Lung (tissue), 12 donors: ENCODE data around the gene TAS2R41. TPM values are rescaled to one million over a fixed set of nuclear protein-coding genes. Genes with fewer than 3 reads are reported as not detected.
"Not testable (repeated sequence)": the region's sequence is repeated elsewhere in the genome, so short reads cannot be mapped to it uniquely, and the experiment has no call there.

Source experiments
- ATAC-seq: fragments of 200-7000 bp; cut with Tn5 transposase; one replicate; pipeline ENCODE4 v1.9.1; 2020; ENCODE audit warnings: moderate number of reproducible peaks; ENCODE audit not compliant: insufficient read depth, low FRiP score
- DNase-seq, 3 donors: peaks; one replicate each; pipeline ENCODE4 v3.0.0-alpha.2; 2013 to 2017
- H3K27ac ChIP-seq, 2 donors: one replicate each; pipeline ENCODE4 v1.5.1; 2013; ENCODE audit warnings: mild to moderate bottlenecking in 2 of 2, moderate library complexity in 2 of 2, control low read depth in 1 of 2, inconsistent platforms in 1 of 2, low read depth in 1 of 2, low read length in 1 of 2
- H3K27me3 ChIP-seq, 3 donors: one replicate each; pipeline ENCODE4 v1.5.1; 2013; ENCODE audit warnings: low read length in 2 of 3; ENCODE audit not compliant: control insufficient read depth in 3 of 3, insufficient read depth in 3 of 3
- H3K36me3 ChIP-seq, 4 donors: one replicate each; pipeline ENCODE4 v1.5.1; 2013; ENCODE audit warnings: low read length in 4 of 4, mild to moderate bottlenecking in 1 of 4, moderate library complexity in 1 of 4; ENCODE audit not compliant: control insufficient read depth in 4 of 4, insufficient read depth in 4 of 4
- H3K4me1 ChIP-seq, 5 donors: one replicate each; pipeline ENCODE4 v1.5.1; 2013; ENCODE audit warnings: low read length in 5 of 5, mild to moderate bottlenecking in 2 of 5, moderate library complexity in 1 of 5; ENCODE audit not compliant: control insufficient read depth in 5 of 5, insufficient read depth in 5 of 5
- H3K4me3 ChIP-seq: one replicate; pipeline ENCODE4 v1.5.1; 2013; ENCODE audit warnings: mild to moderate bottlenecking, control low read depth, moderate library complexity
- H3K9ac ChIP-seq, 2 donors: one replicate each; pipeline ENCODE4 v1.5.1; 2013; ENCODE audit warnings: low read length in 2 of 2, control low read depth in 1 of 2; ENCODE audit not compliant: insufficient read depth in 1 of 2
- H3K9me3 ChIP-seq, 4 donors: one replicate each; pipeline ENCODE4 v1.5.1; 2013; ENCODE audit warnings: low read length in 3 of 4, mild to moderate bottlenecking in 1 of 4, moderate library complexity in 1 of 4; ENCODE audit not compliant: control insufficient read depth in 4 of 4, insufficient read depth in 3 of 4
- CTCF ChIP-seq: IDR thresholded peaks from 2 replicates; pipeline ENCODE4 v1.5.1; 2012; ENCODE audit warnings: mild to moderate bottlenecking; ENCODE audit errors: control extremely low read depth, extremely low read depth
- WGBS, 2 donors: extraction: QIAGEN DNeasy Blood & Tissue Kit; methylation state at CpG; one replicate each; pipeline ENCODE4 v1.1.7; 2013; 5-methylcytosine and 5-hydroxymethylcytosine counted together
- polyA plus RNA-seq, 2 donors: library from polyadenylated mRNA; stranded (reverse); fragments of 200-250 nt; gene quantifications; one replicate each; pipeline ENCODE4 v1.2.1, GENCODE V29; 2013
- total RNA-seq, 2 donors: library from RNA; depleted of rRNA in 1 of 2; stranded (reverse); fragments of >200 nt in 1 of 2; gene quantifications; one replicate each; pipeline ENCODE4 v1.2.1, GENCODE V29; 2014 to 2021
- donor health status: control.
- donor health status: control.
- donor health status: Bipolar disorder and iron deficiency.
- donor health status: healthy.
- donor health status: DM: yes; HTN: yes; CAD: no.

Gene TAS2R41
- total and polyA plus RNA-seq, 4 donors, result 0.77 TPM; not detected in 3

DNA sequence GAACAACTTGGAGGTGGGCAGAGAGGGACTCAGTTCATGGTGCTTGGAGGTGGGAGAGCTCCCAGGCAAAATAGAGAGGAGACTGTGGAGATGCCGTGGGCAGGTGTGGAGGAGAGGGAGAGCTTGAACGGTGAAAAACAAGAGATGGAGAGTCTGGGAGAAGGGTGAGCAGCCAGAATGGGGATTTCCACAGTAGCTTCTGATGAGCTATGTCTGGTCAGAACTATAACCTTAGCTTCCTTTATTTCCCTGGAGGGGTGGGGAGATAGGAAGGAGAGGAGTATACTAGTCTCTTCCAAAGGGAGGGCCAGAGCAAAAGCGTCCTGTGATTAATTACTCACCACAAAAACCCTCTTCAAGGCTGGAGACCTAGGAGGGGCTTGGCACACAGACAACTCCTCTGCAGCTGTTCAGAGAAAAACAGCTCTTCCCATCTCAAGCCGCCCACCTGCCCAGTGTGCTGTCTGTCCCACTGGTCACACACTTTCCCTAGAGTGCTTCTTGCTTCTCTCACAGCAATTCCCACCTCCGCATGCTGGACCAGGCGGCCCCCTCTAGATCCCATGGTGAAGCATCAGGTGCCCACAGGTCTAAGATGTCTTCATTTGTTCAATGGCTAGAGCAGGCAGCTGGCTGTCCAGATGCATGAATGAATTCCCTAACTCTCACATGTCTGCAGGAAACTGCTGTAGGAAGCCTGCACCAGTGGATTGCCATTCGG is 41.9 kb downstream of the TAS2R41 start:
- TF ChIP-seq CTCF, result no peak
- no peak for DNase-seq
- no peaks in the 10 kb centered on the region for H3K9me3 ChIP-seq
- WGBS, 2 donors, result 70 to 78% methylated on average over 7 of the region's 7 CpGs
- no peak overlapping the region for H3K9ac ChIP-seq
- peaks cover 0 to 5% (median 0%) of the 10 kb centered on the region in 5 donors for H3K4me1 ChIP-seq
- H3K36me3 ChIP-seq, result no peaks in the 10 kb centered on the region
- no peaks in the 10 kb centered on the region for H3K27me3 ChIP-seq
- H3K27ac ChIP-seq, result no peak overlapping the region
- no peak overlapping the region for H3K4me3 ChIP-seq
- no peak for ATAC-seq

DNA sequence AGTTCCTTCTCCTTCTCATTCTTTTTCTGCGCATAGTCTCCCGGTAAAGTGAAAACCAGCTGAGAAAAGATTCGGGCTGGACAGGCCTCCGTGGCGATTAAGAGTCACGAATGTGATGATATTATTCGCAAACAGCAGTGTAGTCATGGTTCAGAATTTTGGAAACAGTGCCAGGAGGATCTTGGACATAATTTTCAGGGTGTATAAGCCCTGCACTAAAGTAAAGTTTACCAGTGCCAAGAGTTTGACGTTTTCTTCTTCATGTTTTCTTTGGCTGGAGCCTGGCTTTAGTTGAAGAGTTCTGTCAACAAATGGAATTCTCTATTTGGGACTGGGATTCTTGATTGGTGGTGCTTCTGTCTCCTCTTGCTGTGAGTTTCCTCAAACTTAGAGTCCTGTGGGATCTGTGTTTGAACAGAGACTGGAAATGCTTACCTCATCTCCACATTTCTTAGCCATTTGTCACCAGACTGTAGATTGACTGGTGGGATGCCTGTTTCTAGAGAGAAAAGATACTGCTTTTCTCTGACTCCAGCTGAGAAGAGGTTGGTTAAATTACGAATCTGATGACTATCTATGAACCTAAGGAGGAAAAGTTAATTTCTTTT is 44.7 kb downstream of the TAS2R41 start:
- DNase-seq, H3K4me1 ChIP-seq, H3K9ac ChIP-seq, H3K27me3 ChIP-seq, H3K9me3 ChIP-seq, H3K4me3 ChIP-seq, H3K27ac ChIP-seq, H3K36me3 ChIP-seq, ATAC-seq: not testable (repeated sequence)
- no CpG with 5 or more reads among the region's 9 CpGs for WGBS, 2 donors

Other genes starting within 250 kb of the TAS2R41 start
- 100 to 1,000 TPM; 110 to 130 TPM for gene GSTK1, start 214.4 kb upstream of the TAS2R41 start, total RNA-seq
- gene GSTK1, start 214.4 kb upstream of the TAS2R41 start, polyA plus RNA-seq, result 100 to 1,000 TPM; 119 TPM
- 10 to 100 TPM; 12.2 to 26.9 TPM for gene TMEM139, start 192.9 kb upstream of the TAS2R41 start, total RNA-seq
- gene TMEM139, start 192.9 kb upstream of the TAS2R41 start, polyA plus RNA-seq, result 10 to 100 TPM in 1 of 2 donors, 1 to 10 TPM in 1; 8.4 to 31.8 TPM
- 10 to 100 TPM; 37.4 to 40.0 TPM for gene CASP2, start 189.5 kb upstream of the TAS2R41 start, total RNA-seq
- 1 to 10 TPM; 7.7 to 9.3 TPM for gene CASP2, start 189.5 kb upstream of the TAS2R41 start, polyA plus RNA-seq
- under 1 TPM in 1 of 2 donors, not detected in 1; 0.18 TPM for gene CLCN1, start 161.8 kb upstream of the TAS2R41 start, total RNA-seq
- gene CLCN1, start 161.8 kb upstream of the TAS2R41 start, polyA plus RNA-seq, result under 1 TPM in 1 of 2 donors, not detected in 1; 0.06 TPM
- 1 to 10 TPM in 1 of 2 donors, under 1 TPM in 1; 0.80 to 1.1 TPM for gene FAM131B, start 115.2 kb upstream of the TAS2R41 start, total RNA-seq
- under 1 TPM; 0.18 to 0.29 TPM for gene FAM131B, start 115.2 kb upstream of the TAS2R41 start, polyA plus RNA-seq
- 100 to 1,000 TPM; 100 to 310 TPM for gene ZYX, start 96.5 kb upstream of the TAS2R41 start, total RNA-seq
- gene ZYX, start 96.5 kb upstream of the TAS2R41 start, polyA plus RNA-seq, result 100 to 1,000 TPM in 1 of 2 donors, 10 to 100 TPM in 1; 98.9 to 266 TPM
- 10 to 100 TPM in 1 of 2 donors, 1 to 10 TPM in 1; 6.1 to 13.3 TPM for gene EPHA1, start 69.0 kb upstream of the TAS2R41 start, total RNA-seq
- gene EPHA1, start 69.0 kb upstream of the TAS2R41 start, polyA plus RNA-seq, result 1 to 10 TPM; 4.2 to 5.7 TPM
- gene TAS2R60, start 34.4 kb upstream of the TAS2R41 start, total RNA-seq, result 1 to 10 TPM in 1 of 2 donors, not detected in 1; 1.0 TPM
- gene TAS2R60, start 34.4 kb upstream of the TAS2R41 start, polyA plus RNA-seq, result under 1 TPM in 1 of 2 donors, not detected in 1; 0.05 TPM
- 1 to 10 TPM; 1.1 to 5.9 TPM for gene CTAGE15, start 93.9 kb downstream of the TAS2R41 start, total RNA-seq
- gene CTAGE15, start 93.9 kb downstream of the TAS2R41 start, polyA plus RNA-seq, result under 1 TPM; 0.04 to 0.11 TPM
- 1 to 10 TPM; 2.6 to 4.4 TPM for gene TCAF2, start 143.1 kb downstream of the TAS2R41 start, total RNA-seq
- 1 to 10 TPM; 1.2 to 3.4 TPM for gene TCAF2, start 143.1 kb downstream of the TAS2R41 start, polyA plus RNA-seq